Erythroblast (primary cell): ENCODE results near the gene SLC35E4.
"Not testable (repeated sequence)": the region's sequence is repeated elsewhere in the genome, so short reads cannot be mapped to it uniquely, and the experiment has no call there.

Experiments
- DNase-seq, 2 experiments: peaks; one replicate each; lab custom pipeline; 2025; lab: John Stamatoyannopoulos, UW
- GATA1 ChIP-seq: IDR thresholded peaks from 2 replicates; pipeline ENCODE4 v1.6.1; 2011; ENCODE audit warnings: low read depth, mild to moderate bottlenecking, control low read depth, low read length, moderate library complexity
- POLR2A ChIP-seq: IDR thresholded peaks from 2 replicates; pipeline ENCODE4 v1.6.1; 2011; ENCODE audit warnings: mild to moderate bottlenecking, low read length

SLC35E4 gene

DNA sequence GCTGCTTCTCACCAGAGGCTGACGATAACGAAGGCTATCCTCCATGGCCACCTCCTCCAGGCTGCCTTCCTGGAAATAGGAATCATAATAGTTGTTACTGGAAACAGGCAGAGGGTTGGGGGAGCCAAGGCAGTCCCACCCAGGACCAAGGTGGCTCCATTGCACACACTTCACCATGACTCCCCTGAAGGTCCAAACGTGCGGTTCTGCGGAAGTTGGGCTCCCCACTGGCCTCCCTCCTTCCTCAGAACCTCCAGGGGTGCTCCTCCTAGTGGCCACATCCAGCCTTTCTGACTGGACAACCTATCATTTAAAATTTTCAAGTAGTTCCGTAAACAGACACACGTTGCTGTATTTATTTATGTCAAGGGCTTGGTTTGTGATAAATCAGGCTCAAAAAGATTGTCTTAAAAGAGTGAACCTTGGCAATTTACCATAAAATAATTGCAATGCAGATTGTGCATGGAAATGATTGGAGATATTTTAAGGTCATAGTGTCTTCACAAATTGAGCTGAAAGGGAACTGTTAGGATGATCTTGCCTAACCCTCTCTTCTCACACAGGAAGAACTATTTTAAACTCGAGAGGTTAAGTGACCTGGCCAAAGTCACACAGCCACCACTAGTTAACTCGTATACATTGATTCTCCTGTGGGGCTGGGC lies 30.0 kb upstream of the SLC35E4 start:
- DNase-seq, result peak; percentile 80 to 84
- TF ChIP-seq GATA1, result no peak
- no peak for TF ChIP-seq POLR2A

- DNase-seq, result peak; percentile 64 to 67
- TF ChIP-seq POLR2A, result no peak
These were observed 28.9 kb upstream of the SLC35E4 start, which contains the start of gene TCN2 for GRCh38 chr22:30606455-30607299. Gene TCN2 (plus strand): TSS chr22:30607174. CDS start chr22:30607332, 158 bp downstream.

DNA sequence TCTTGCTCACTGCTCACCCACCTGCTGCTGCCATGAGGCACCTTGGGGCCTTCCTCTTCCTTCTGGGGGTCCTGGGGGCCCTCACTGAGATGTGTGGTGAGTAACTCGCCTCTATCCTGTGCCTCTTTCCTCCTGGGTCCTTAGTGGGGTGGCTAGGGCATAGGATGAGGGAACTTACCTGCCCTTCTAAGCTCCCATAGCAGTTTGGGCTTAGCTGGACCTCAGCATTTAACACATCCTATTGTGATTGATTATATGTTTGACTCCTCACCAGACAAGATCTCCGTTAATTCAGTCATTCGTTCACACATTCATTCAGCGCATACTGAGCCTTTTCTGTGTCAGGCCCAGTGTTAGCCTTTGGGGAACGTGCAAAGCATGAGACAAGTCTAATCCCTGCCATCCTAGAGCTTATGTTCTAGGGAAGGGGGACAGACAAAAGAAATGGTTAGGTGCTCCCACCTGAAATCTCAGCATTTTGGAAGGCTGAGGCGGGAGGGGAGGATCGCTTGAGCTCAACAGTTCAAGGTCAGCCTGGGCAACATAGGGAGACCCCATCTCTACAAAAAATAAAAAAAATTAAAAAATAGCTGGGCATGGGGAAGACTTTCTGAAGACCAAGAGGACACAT lies 28.2 kb upstream of the SLC35E4 start:
- no peak for DNase-seq
- TF ChIP-seq POLR2A (no peak), GATA1 (no peak)

GRCh38 chr22:30607939-30608338 lies 27.6 kb upstream of the SLC35E4 start:
- DNase-seq, result no peak
- TF ChIP-seq POLR2A (no peak), GATA1 (no peak)

DNA sequence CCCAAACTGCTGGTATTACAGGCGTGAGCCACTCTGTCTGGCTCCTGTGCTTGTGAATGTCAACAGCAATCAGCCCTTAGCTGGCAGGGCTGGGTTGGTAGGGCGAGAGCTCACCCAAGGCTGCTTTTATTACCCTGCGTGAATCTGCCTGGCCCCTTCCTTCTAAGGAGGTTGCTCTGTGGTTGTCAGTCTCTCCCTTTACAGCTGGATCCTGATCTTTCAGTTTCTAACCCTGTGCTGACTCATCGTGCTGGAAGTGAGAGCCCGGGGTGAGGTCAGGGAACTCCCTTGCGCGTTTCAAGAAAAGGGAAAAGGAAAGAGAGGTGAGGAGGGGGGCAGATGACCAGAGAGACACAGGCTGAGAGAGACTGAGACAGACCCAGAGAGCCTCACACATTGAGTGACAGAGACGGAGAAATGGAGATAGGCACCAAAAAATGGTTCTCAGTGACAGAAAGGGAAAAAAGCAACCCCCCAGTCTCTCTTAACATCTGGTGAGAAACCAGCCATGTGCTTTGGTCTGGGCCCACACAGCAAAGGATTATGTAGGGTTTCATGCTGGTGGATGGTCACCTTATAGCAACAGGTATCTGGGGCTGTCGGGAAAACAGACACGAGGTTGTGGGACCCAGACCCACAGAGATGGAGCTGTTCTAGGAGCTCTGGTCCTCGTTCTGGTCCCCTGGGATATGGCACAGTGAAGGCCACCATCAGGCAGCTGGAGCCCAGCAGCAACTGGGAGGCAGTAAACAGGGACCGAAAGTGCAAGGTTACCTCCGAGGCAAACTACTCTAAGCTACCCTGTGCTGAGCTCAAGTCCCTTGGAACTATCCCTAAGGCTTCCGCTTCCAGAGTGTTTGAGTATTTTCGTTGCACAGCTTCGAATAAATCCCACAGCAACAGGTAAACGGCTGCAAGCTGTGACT lies 26.1 kb upstream of the SLC35E4 start:
- DNase-seq, result peak; percentile 81 to 88
- TF ChIP-seq POLR2A, result peak; percentile 8
- no peak for TF ChIP-seq GATA1

DNA sequence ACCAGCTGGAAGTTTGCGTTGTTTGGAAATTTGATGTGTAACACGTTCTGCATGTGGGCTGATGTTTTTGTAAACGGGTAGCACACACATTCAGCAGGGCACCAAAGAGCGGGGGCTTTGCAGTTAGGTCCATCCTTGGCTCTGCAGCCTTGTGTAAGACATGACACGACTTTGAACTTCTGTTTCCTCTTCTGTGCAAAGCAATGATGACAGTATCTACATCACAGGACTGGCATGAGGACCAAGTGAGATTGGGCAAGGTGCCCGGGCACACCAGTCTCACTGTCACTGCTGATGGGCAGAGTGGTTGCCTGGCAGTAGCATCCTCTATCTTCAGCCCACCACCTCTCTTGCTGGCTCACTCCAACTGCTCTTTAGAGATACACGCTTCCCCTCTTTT lies 25.3 kb upstream of the SLC35E4 start:
- peak in 1 of 2 experiments; percentile 29 for DNase-seq
- no peak for TF ChIP-seq POLR2A
- TF ChIP-seq GATA1, result no peak

GRCh38 chr22:30611197-30611596 lies 24.4 kb upstream of the SLC35E4 start:
- peak; percentile 15 to 42 for DNase-seq
- TF ChIP-seq GATA1, result no peak
- TF ChIP-seq POLR2A, result no peak

DNA sequence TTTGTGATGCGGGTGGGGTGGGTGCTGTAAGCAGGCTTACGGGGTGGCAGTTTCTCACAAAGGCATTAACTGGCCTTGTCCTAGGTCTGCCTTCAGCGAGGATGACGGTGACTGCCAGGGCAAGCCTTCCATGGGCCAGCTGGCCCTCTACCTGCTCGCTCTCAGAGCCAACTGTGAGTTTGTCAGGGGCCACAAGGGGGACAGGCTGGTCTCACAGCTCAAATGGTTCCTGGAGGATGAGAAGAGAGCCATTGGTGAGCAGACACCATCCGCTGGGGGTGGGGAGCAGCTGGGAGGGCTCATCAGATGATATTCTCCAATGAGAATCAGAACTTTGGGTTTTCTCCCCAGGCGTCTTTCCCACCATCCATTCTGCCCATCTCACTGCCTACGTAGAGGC lies 22.8 kb upstream of the SLC35E4 start:
- TF ChIP-seq GATA1 (no peak), POLR2A (no peak)
- no peak for DNase-seq

DNA sequence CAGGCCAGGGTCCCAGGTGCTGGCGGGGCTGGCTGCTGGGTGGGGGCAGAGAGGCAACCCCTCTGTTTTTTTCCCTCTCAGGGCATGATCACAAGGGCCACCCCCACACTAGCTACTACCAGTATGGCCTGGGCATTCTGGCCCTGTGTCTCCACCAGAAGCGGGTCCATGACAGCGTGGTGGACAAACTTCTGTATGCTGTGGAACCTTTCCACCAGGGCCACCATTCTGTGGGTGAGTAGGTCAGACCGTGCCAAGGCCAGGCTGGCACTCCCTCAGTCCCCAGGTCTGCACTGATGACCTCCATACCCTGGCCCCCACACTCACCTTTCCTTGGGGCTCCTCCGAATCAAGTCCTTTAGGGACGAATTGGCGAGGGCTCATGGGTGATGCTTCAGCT lies 21.3 kb upstream of the SLC35E4 start:
- DNase-seq, result no peak
- no peak for TF ChIP-seq GATA1
- TF ChIP-seq POLR2A, result no peak

DNA sequence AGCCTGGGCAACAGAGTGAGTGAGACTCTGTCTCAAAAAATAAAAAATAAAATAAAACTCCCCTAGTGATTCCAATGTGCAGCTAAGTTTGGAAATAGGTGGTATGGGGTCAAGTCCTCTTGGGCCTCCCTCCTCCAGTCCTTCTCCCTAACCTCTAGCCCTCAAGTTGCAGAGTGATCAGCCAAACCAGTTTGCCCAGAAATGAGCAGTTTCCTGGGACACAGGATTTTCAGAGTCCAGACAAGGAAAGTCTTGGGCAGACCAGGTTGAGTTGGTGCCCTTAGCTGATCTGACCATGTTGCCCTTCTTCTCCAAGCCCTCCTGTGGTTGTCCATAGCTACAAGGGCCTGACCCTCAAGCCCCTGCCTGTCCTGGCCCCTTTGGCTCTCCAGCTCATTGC lies 20.7 kb upstream of the SLC35E4 start:
- DNase-seq, result no peak
- TF ChIP-seq POLR2A (no peak), GATA1 (no peak)

- DNase-seq, result peak; percentile 18 to 60
These were observed 20.0 kb upstream of the SLC35E4 start for GRCh38 chr22:30615543-30615954.

GRCh38 chr22:30617819-30618218 lies 17.8 kb upstream of the SLC35E4 start:
- DNase-seq, result no peak
- TF ChIP-seq POLR2A (no peak), GATA1 (no peak)

More at GRCh38 chr22:30615543-30615954, 20.0 kb upstream of the SLC35E4 start:
- no peak for TF ChIP-seq POLR2A
- no peak for TF ChIP-seq GATA1

DNA sequence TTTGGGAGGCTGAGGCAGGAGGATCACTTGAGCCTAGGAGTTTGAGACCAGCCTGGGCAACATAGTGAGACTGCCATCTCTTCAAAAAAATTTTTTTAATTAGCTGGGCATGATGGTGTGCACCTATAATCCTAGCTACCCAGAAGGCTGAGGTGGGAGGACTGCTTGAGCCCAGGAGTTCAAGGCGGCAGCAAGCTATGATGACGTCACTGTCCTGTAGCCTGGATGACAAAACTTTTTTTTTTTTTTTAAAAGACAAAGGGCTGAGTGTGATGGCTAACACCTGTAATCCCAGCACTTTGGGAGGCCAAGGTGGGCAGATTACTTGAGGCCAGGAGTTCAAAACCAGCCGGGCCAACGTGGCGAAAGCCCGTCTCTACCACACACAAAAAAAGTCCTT lies 15.7 kb upstream of the SLC35E4 start:
- DNase-seq, result not testable (repeated sequence)
